Measurements from ENCODE around the gene AKR1A1.
A peak's percentile ranks its signal among the peaks of the same experiment; 100 is the strongest.

AKR1A1 gene

DNA sequence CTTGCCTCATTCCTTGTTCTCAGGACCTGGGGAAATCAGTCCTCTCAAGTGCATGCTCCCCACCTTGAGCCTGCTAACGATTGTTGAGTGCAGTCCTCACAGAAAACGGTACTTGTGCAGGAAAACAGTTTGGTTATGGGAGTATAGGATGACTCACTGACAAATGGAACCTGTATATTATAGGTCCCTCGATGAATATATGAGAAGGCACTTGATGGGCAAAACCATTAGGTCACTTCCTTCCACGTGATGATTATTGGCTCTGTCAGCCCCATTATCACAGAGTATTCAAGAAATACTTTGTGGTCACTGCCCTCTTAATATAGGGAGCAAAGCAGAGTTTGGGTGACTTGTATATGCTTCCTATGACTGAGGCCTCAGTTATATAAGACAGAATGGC lies 67.0 kb downstream of the AKR1A1 start:
- peak; percentile 88 for DNase-seq (ENCODE audit: low spot score)

DNA sequence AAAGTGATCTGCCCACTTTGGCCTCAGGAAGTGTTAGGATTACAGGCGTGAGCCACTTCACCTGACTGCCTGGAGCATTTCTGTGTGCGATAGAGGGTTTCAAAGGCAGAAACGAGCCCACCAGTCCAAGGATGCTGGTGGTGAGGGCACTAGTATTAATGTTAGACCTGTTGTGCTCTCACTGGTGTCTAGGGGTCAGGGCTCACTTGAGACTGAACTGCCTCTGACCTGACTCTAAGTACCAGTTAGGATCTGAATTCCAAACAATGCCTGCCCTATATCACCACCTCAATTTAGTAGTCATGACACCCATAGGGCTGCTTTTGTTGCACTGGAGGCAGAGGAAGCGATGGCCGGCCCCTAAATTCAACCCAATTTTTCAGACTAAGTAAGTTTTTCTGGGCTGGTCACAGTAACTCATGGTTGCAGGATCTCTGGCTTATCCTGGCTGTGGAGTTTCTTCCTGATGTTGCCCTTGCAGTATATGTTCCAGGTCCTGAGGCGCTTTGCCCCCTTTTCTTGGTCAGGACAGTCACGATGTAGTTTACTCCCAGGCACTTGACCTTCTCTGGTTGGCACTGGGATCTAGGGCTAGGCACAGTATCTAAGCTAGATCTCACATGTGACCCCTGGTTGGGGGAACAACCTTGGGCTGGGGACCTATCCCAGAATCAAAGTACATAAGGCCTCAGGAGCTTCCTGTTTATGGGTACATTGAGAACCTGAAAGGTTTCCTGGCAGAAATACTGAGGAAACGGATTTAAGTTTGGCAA lies 68.7 kb downstream of the AKR1A1 start:
- no peak for DNase-seq (ENCODE audit: low spot score)
